Activated CD8-positive, alpha-beta memory T cell treated with anti-CD3 and anti-CD28 coated beads for 4 hours (primary cell): ENCODE data around the gene MYLIP.

Experiments
- DNase-seq, 2 donors: peaks; one replicate each; pipeline ENCODE4 v3.0.0-alpha.2; 2020; ENCODE audit warnings: low read depth in 2 of 2

Gene MYLIP

DNA sequence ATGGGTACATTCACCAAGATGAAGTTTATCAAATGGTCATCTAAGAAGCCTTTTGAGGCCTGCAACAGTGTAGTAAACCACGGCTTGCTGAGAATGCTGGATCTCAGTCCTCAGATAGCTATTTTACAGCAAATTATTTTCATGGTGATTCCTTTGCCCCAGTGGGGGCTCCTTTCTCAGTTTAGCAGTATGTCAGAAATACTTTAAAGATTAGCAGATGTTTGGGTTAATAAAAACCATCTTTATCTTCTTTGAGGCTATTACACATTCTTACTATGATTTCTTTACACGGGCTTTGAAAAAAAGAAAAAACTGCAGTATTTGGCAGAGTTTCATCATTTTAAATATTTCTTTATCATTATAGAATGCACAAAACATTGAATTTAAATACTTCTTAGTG lies 10.7 kb downstream of the MYLIP start:
- no peak for DNase-seq

DNA sequence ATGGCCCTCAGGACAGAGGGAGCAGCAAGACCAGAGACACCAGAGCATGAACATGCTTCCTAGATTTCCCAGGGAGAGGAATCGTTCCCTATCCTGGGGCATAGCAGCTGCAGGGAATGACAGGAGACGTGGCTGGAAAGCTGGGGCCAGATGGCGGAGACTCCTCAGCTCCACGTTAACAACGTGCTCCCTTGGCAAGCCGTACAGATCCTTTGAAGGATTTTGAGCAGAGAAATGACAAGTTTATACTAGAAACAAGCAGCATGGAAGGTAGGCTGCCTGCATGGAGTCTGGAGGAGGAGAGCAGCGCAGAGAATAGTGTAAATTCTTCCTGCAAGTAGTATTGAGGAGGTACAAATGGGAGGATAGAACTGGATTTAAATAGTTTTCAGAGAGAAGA lies 11.7 kb downstream of the MYLIP start:
- DNase-seq = no peak

DNA sequence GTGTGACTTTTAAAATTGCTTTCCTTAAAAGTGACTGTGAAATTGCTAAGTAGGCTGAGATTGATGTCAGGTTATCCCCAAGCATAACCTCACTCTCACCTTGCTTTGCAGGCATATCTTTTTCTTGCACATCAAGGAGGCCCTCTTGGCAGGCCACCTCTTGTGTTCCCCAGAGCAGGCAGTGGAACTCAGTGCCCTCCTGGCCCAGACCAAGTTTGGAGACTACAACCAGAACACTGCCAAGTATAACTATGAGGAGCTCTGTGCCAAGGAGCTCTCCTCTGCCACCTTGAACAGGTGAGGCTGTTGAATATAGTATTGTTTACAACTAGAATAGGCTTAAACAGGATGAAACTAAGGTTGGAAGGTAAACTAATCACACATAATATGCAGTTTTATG lies 12.6 kb downstream of the MYLIP start:
- DNase-seq = no peak

DNA sequence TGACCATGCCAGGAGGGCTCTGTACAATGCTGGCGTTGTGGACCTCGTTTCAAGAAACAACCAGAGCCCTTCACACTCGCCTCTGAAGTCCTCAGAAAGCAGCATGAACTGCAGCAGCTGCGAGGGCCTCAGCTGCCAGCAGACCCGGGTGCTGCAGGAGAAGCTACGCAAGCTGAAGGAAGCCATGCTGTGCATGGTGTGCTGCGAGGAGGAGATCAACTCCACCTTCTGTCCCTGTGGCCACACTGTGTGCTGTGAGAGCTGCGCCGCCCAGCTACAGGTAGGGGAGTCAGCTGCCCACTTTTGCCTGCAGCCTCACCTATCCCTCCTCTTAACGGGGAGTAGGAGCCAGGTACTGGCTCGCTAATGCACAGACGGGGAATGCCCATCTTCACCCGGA lies 16.2 kb downstream of the MYLIP start:
- DNase-seq = no peak

DNA sequence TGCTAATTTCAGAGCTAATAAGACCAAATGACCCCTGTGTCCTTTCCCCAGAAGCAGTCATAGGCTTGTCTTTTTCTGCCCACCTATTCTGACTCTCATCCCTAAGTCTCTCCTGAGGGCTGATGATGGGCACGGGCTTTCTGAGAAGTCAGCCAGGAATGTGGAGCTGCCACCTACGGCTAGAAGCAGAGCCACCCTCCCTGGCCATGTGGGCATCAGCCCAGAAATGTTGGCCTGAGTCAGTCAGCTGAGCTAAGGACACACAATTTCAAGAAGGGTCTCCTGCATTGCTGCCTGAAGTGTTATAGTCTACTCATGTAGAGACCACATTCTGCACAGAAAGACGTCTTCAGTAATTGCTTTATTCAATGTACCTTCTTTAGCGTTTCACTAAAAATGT lies 17.1 kb downstream of the MYLIP start:
- DNase-seq = no peak

DNA sequence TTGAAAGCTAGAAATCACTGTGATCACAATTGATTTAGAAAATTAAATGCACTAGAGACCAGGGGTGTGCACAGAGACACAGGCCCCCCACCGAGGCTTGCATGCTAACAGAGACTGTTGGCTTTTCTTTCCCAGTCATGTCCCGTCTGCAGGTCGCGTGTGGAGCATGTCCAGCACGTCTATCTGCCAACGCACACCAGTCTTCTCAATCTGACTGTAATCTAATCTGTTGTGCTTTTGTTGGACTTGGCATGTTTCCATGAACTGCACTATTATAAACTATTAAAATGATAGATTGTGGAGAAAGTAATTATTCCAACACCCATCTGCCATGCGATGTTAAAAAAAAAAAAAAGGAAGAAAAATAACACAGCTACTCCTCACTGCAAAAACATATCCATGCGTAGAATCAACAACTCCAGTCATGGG lies 17.7 kb downstream of the MYLIP start:
- no peak for DNase-seq

DNA sequence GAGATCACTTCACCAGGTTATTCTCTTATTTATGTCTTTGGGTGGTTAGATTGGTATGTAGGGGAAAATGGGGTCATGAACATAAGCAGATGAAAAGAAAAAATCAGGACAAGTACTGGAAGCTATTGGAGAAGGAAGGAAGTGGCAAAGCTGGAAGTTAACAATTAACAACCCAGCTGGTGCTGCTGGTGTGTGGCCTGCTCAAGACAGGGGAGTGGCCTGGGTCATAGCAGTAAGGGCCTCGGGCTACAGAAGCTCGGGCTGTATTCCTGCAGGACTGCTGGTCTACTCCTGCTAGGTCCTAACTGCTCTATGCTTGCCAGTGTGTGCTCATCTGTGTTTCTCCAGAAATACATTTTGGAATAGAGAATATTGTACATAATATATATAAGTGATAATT lies 19.6 kb downstream of the MYLIP start:
- no peak for DNase-seq

DNA sequence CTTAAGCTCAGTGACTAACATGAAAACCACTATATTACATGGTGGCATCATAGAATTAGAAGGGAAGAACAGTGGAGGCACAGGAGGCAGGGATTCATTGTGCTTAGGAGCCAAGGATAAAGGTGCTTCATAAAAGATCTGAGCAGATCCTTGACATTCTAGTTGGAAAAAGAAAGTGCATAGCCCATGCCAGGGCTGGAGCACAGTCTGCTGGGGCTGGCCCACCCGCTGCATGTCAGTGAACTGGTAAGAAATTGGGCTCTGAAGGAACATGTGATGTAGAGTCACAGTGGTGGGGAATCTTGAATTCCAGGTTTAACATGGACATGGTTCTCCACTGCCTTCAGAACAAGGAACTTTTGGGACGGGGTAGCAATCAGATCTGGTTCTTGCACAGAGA lies 20.4 kb downstream of the MYLIP start:
- no peak for DNase-seq

DNA sequence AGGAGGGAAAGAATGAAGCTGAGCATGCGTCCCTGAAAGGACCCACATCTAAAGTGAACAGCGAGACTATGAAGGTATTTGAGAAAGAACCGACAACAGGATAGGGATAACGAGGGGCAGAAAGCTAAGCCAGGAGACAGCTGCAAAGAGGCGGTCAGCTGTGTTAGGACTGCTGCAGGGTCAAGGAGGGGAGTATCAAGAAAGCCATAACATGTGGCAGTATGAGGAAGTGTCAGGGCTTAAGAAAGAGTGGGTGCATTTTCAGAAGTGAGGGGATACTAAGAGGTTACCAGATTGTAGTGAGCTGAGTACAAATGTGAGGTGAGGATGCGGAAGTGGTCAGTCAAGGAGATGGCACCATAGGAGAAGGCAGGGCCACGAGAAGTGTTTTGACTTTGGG lies 21.2 kb downstream of the MYLIP start:
- no peak for DNase-seq

DNA sequence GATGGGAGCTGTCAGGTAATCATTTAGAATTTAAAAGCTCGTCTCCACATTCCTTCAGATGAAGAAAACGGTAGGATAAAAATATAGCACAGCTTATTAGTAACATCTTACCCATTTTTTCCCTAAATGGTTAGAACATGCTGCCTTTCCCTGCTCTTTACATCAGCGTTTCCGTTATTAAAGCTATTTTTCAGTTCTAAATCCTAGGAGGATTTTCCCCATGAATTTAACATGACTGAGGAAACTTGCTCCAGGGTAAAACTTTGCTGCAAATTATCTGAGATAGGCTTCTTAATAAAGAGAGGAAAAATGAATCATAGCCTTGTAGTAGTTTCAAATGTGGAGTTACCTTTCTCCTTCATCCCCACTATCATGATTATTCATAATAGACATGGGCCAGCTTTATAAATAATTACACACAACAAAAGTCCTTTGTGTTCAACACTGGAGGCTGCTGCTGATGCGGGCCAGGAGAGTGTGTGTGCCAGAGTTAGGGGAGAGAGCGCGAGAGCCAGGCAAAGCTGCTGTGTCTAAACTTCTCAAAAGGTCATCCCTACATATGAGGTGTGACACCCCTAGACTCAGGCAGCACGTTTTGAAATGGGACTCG lies 24.4 kb downstream of the MYLIP start:
- no peak for DNase-seq

DNA sequence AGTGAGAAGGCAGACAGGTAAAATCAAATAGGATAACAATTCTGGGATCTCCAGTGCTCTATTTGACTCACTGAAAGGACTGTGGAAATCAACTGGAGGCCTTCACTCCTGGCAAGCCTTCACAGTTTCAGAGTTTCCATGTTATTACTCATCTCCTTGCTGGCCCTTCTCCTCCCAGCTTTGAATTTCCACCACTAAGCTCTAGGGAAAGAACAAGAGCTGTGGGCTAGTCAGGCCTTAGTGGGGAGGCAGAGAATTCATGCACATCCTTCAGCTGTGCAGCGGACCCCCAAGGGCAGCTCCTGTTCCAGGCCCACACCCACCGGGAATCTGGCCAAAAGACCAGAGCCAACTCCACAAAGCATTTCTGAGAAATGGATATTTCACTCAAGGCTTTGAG lies 26.0 kb downstream of the MYLIP start:
- no peak for DNase-seq

DNA sequence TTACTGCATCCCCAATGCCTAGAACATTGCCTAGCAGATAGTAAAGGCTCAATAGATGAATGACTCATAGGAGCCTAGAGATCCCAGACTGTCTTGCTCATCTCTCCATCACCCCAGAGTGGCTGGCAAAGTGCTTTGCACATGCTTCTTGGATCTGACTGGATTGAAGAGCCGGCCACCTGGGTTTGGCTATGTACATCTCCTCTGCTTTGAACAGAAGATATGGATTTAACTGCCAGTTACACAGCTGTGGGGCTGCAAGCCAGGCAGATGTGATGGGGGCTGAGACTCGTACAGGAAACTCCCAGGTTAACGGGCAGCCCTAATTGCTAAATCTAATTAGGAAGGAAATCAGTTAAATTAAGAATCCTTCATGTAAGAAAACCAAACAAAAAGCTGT lies 28.6 kb downstream of the MYLIP start:
- no peak for DNase-seq

DNA sequence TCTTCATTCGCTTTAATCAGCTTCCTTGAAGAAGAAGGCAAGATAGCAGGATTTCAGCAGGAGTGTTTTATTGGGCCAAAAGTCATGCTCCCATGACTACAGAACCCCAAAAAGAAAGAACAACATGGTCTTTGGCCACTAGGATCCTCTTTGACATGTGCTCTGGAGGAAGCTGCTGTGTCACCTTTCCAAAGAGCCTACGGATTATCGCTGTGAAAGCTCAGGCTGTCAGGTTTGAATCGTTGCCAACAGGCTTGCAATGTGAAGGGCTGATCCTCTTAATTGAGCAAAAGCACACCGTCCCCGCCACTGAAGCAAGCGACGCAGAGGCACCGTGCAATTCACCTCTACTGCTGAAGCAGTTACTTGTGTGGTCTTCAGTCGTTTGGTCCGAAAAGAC lies 29.0 kb downstream of the MYLIP start:
- DNase-seq = no peak

DNA sequence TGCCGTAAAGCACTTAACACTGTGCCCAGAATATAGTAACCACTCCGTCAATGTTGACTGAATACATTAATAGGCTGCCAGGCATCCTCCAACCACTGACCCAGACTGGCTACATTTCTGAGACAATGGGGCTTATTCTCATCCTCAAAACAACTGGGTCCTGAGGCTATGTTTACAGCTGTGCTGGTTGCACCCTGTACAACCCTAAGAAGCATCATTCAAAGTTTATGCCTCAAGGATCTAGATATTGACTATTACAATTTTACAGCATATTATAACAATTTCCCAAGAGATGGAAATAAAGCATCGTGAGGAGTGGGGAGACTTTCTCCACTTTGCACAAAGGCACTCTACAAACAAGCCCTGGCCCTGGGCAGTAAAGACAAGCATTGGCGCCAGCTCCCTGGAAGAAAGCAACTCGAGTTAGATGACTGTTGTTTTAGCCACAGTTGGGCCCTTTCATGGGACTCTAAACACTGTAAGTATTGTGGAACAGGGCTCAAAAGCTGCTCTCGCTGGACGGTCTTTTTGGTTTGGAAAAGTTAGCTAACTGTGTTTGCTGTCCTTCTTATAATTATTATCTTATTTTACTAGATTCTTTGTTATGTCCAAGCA lies 30.2 kb downstream of the MYLIP start:
- no peak for DNase-seq

DNA sequence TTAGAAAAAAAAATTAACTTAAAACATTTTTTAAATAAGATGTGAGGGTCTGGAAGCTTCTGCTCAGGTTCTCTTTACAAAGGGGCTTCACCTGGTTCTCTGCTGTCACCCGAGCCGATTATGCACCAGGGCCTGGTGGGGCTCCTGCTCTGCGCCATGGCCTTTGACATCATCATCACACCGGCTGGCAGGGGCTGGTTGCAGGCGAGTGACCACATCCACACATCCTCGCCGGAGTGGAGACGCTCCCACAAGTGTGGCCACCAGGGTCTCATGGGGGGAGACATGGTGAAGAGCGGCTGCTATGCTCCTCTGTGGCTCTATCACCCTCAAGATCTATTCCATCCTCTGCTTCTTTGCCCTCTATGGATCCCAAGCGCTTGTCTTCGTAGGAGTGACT lies 31.9 kb downstream of the MYLIP start:
- no peak for DNase-seq

DNA sequence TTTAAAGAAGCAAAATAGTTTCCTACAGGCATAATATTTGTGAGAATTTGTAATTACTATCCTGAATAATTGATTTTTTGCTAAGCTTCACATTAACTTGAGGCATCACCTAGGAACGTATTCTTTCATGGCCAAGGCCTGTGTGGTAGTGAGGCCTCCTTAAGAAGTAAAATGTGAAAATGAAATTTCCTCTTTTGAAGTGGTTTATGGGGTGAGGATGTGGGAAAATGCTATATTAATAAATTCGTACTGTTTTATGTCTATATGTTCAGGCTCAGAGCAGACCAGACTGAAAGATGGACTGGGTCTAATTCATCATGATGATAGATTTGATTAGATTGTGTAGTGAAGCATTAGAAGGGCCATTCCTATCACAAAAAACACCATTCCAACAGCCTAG lies 33.1 kb downstream of the MYLIP start:
- no peak for DNase-seq

DNA sequence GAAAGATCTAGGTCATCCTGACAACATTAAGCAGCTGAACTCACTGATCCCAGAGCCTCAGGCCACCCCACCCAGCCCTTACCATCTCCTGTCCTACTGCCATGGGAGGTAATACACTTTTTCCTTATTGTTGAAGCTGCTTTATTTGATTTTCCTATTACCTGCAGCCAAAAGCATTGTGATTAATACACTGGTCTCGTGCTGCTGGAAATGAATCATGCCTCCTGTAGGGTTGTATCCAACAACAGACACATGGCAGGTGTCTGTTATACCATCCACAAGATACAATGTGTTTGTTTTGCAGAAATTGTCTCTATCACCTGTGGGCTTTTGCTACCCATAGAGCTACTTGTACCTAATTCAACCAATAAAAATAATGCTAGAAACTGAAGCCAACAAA lies 34.2 kb downstream of the MYLIP start:
- no peak for DNase-seq

DNA sequence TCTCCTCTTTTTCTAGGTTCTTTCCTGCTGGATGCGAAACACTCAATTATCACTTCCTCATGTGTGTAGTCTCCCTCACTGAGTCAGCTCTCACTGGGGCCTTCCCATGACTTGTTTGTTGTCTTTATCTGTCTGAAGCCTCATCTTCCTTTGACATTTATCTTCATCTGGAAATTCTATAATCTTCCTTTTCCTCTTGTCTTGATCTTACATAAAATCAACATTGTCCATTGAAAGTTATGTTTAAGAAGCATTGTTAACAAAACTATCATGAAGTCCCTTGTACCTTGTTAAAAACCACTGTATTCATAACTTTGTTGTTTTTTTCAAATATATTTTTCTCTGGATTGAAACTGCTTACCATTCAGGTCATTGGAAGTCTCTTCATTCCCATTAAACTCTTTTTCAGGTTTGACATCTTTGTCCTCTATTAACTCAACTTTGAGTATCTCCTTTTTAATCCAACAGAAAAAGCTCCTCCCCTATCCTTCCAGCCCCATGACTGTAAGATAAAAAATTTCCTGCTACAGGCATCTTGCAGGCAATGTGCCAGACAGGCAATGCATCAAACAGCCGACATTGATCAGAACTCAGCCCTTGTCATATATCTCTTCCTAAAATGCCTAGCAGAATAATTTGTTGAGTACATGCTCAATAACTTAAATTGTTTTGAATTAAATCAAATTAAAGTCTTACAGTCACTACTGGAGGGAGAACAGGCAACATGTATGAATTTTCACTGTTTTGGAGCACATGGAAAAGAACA lies 34.8 kb downstream of the MYLIP start:
- no peak for DNase-seq

DNA sequence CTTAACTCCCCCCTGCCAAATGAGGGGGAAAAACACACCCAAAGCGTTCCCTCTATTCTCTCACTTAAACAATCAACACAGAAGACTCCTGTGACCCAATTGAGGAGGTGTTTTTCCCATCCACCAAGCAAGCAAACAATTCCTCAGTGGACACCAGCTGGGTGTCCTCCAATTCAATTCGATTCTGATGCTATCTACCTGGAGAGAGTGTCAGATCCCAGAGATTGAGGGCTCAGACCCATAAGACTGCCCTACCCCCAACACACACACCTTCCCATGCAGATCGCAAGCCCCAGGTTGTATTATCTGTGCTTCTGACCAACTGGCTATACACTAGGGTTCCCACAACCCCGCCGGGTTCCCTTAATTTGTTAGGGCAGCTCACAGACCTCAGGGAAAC lies 36.8 kb downstream of the MYLIP start:
- no peak for DNase-seq

DNA sequence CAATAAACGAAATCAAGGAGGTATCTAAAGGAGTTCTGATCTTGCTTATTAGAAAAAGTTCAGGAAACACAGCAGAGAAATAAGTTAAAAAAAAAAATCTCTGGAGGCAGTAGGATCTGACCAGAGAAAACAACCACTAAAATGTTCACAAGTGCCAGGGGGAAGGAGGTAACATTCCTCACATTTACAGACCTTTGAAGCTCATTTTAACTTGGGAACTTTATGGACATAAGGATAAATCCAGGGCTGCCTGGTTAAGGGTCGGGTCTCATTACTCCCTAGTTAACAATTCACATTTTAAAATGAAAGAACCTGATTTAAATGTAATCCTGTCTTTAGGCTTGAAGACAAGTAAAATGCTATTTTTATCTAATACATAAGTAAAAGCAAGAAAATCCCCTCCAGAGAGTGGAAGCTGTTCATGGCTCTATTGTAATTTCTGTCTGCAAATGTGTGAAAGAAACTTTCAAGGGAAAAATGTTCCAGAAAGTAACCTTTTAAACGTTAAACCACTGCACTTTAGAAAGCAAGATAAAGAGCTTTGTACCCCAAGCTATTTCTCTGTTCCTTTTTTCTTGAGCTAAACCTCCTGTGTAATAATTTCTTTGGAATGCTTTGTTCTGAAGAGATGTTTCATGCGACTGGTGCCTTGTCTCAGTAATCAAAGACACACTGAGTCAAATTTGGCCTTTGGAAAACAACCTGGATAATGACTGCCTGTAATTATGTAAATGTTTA lies 38.2 kb downstream of the MYLIP start:
- no peak for DNase-seq

DNA sequence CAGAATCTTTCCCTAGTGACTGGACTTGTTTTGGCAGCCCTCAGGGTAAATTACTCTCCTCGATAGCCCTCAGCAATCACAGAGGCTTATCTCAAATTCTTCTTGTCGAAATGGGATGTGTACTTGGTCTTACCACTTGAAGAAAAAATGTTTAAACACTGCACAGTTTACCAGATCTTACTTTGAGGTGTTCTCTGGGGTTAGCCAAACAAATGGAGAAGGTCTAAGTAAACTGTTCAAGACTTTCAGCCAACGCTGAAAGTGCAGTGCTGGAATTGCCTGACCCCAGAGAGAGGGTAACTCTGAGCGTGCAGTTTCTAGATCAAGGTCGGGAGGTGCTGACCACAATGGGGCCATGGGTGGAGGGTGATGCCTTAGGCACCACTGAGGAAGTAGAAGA lies 39.2 kb downstream of the MYLIP start:
- no peak for DNase-seq

DNA sequence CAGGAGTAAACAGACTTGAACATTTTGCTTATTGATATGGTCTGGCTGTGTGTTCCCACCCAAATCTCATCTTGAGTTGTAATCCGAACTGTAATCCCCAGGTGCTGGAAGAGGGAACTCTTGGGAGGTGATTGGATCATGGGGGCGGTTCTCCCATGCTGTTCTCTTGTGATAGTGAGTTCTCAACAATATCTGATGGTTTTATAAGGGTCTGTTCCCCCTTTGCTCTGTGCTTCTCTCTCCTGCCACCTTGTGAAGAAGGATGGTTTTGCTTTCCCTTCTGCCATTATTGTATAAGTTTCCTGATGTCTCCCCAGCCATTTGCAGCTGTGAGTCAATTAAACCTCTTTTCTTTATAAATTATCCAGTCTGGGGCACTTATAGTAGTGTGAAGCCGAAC lies 40.0 kb downstream of the MYLIP start:
- DNase-seq = no peak

DNA sequence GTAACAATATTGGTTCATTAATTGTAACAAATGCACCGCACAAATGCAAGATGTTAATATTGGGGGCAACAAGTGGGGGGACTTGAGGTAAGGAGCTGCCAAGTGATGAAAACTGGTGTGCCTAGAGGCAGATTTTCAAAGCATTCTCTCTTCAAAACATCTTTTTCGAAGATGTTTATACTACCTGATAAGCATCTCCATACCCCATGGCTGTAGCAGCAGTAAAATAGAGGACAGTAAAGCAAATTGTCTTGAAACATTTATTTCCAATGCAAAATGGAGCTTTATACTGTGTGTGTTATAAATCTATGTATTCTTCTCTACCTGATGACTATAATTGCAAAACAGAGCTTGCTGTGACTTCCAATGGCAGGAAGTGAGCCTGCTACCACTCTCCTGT lies 42.5 kb downstream of the MYLIP start:
- no peak for DNase-seq
